ENCODE results near the gene PHRF1.

Gene PHRF1

GRCh38 chr11:655036-655726 is 78.9 kb downstream of the PHRF1 start:
- no peak for DNase-seq (ENCODE audit: low read depth)

GRCh38 chr11:656426-656825 is 80.2 kb downstream of the PHRF1 start:
- DNase-seq (ENCODE audit: low read depth), result no peak

- DNase-seq (ENCODE audit: low read depth), result no peak
Measured at GRCh38 chr11:656866-657265, 80.6 kb downstream of the PHRF1 start.

- no peak for DNase-seq (ENCODE audit: low read depth)
Measured at GRCh38 chr11:657691-658126, 81.4 kb downstream of the PHRF1 start.

GRCh38 chr11:659532-660085 is 83.3 kb downstream of the PHRF1 start:
- no peak for DNase-seq (ENCODE audit: low read depth)

- DNase-seq (ENCODE audit: low read depth), result no peak
Measured at GRCh38 chr11:660281-660680, 84.0 kb downstream of the PHRF1 start.

GRCh38 chr11:660681-661444 is 84.6 kb downstream of the PHRF1 start:
- no peak for DNase-seq (ENCODE audit: low read depth)
